B cell (primary cell): ENCODE data around the gene RORC. TPM values are rescaled to one million over a fixed set of nuclear protein-coding genes. Genes with fewer than 3 reads are reported as not detected.

Source experiments
- ATAC-seq: fragments of 200-7000 bp; cut with Tn5 transposase; one replicate; pipeline ENCODE4 v1.10.0; 2021; ENCODE audit warnings: low read depth, mild to moderate bottlenecking, moderate number of reproducible peaks, moderate library complexity
- CTCF ChIA-PET: fragments of 350-600 bp; sonication (Branson Sonifier 250); formaldehyde crosslinking; loops from one replicate; lab custom pipeline; 2021; ENCODE audit warnings: antibody characterized with exemption, inconsistent platforms; lab: Charles Lee
- POLR2A ChIA-PET: fragments of 350-600 bp; sonication (Branson Sonifier 250); formaldehyde crosslinking; loops from one replicate; lab custom pipeline; 2021; ENCODE audit warnings: antibody characterized with exemption; lab: Charles Lee
- DNase-seq: peaks from one replicate; pipeline ENCODE4 v3.0.0; 2013
- H2AFZ ChIP-seq: 2 replicates; pipeline ENCODE4 v1.6.1; 2012; ENCODE audit warnings: mild to moderate bottlenecking, low read depth, low read length; ENCODE audit not compliant: insufficient read depth, poor library complexity, severe bottlenecking
- H3K27ac ChIP-seq, 2 donors: 1 replicate in 1 of 2; 2 replicates in 1 of 2; pipeline ENCODE4 v1.5.1; 2012 to 2013; ENCODE audit warnings: low read length in 2 of 2, mild to moderate bottlenecking in 2 of 2, moderate library complexity in 1 of 2
- H3K27me3 ChIP-seq, 4 experiments: fragments of 200-600 bp in 1 of 4; sonication (generic) in 1 of 4; replicated peaks in 1 of 4; 1 replicate in 2 of 4; 2 replicates in 2 of 4; pipeline versions ENCODE4 v1.6.1 to v1.7.0; 2013 to 2016; ENCODE audit warnings: low read length in 3 of 4, mild to moderate bottlenecking in 2 of 4, mixed read lengths in 1 of 4, moderate library complexity in 1 of 4; ENCODE audit not compliant: insufficient read depth in 4 of 4, control insufficient read depth in 3 of 4; ENCODE audit errors: control extremely low read depth in 1 of 4
- H3K36me3 ChIP-seq, 2 experiments: replicated peaks in 1 of 2; 1 replicate in 1 of 2; 2 replicates in 1 of 2; pipeline versions ENCODE4 v1.6.1 to v1.7.1; 2013; ENCODE audit warnings: low read length in 1 of 2; ENCODE audit not compliant: insufficient read depth in 2 of 2, control insufficient read depth in 1 of 2; ENCODE audit errors: control extremely low read depth in 1 of 2, extremely low read depth in 1 of 2
- H3K4me1 ChIP-seq, 2 donors: fragments of 200-600 bp in 1 of 2; sonication (generic) in 1 of 2; 1 replicate in 1 of 2; 2 replicates in 1 of 2; pipeline versions ENCODE4 v1.5.1 to v1.6.1; 2013 to 2017; ENCODE audit warnings: low read length in 2 of 2; ENCODE audit not compliant: control insufficient read depth in 2 of 2, insufficient read depth in 2 of 2
- H3K4me2 ChIP-seq: replicated peaks from 2 replicates; pipeline ENCODE3; 2012; ENCODE audit warnings: mild to moderate bottlenecking, low read depth, low read length; ENCODE audit not compliant: poor library complexity, severe bottlenecking
- H3K4me3 ChIP-seq, 5 experiments: fragments of 200-600 bp in 1 of 5; sonication (generic) in 1 of 5; 1 replicate in 3 of 5; 2 replicates in 2 of 5; pipeline versions ENCODE4 v1.5.1 to v1.7.0; 2011 to 2016; ENCODE audit warnings: low read length in 4 of 5, mild to moderate bottlenecking in 4 of 5, low read depth in 2 of 5, control low read depth in 1 of 5, moderate library complexity in 1 of 5; ENCODE audit not compliant: insufficient read depth in 1 of 5; ENCODE audit errors: control extremely low read depth in 1 of 5, extremely low read depth in 1 of 5
- H3K79me2 ChIP-seq: fragments of 200-600 bp; sonication (generic); one replicate; pipeline ENCODE4 v1.6.0; 2016; ENCODE audit warnings: low read length; ENCODE audit not compliant: control insufficient read depth, insufficient read depth
- H3K9ac ChIP-seq: fragments of 200-600 bp; sonication (generic); 2 replicates; pipeline ENCODE4 v1.6.1; 2017; ENCODE audit warnings: mild to moderate bottlenecking, low read length, moderate library complexity
- H3K9me3 ChIP-seq, 3 donors: one replicate each; pipeline versions ENCODE4 v1.6.1 to v1.7.1; 2013; ENCODE audit warnings: low read length in 2 of 3; ENCODE audit not compliant: control insufficient read depth in 2 of 3, insufficient read depth in 1 of 3; ENCODE audit errors: control extremely low read depth in 1 of 3
- H4K20me1 ChIP-seq: 2 replicates; pipeline ENCODE4 v1.6.0; 2012; ENCODE audit warnings: mild to moderate bottlenecking, low read length; ENCODE audit not compliant: insufficient read depth, control insufficient read depth, poor library complexity, severe bottlenecking
- H3K27ac Mint-ChIP-seq: one replicate; pipeline ENCODE4 v1.8.0; 2021; ENCODE audit warnings: mixed read lengths
- H3K27me3 Mint-ChIP-seq: one replicate; pipeline ENCODE4 v1.8.0; 2021; ENCODE audit warnings: mixed read lengths
- H3K4me1 Mint-ChIP-seq: one replicate; pipeline ENCODE4 v1.8.0; 2021; ENCODE audit warnings: mixed read lengths
- H3K4me3 Mint-ChIP-seq: one replicate; pipeline ENCODE4 v1.8.0; 2021; ENCODE audit warnings: mixed read lengths
- H3K9me3 Mint-ChIP-seq: one replicate; pipeline ENCODE4 v1.8.0; 2022; ENCODE audit warnings: mixed read lengths; ENCODE audit not compliant: insufficient read depth
- CTCF ChIP-seq: fragments of 200-600 bp; IDR thresholded peaks from one replicate; pipeline ENCODE4 v1.8.0; 2022; ENCODE audit warnings: antibody characterized with exemption, mild to moderate bottlenecking
- EZH2 ChIP-seq: IDR thresholded peaks from 2 replicates; pipeline ENCODE4 v1.6.1; 2012; ENCODE audit warnings: borderline replicate concordance, low read depth, mild to moderate bottlenecking, moderate library complexity, low read length; ENCODE audit not compliant: insufficient read depth, poor library complexity, severe bottlenecking
- WGBS: methylation state at CpG from one replicate; pipeline ENCODE4 v1.1.5; 2013; ENCODE audit warnings: missing lambda C conversion rate; ENCODE audit not compliant: insufficient coverage; 5-methylcytosine and 5-hydroxymethylcytosine counted together
- intact Hi-C: fragments of 100-400 bp; cut with micrococcal nuclease; formaldehyde crosslinking; loops from one replicate; pipeline ENCODE4 v1.10.0; 2022
- polyA plus RNA-seq: library from polyadenylated mRNA; depleted of rRNA; stranded (reverse); fragments of >200 nt; gene quantifications from 2 replicates; pipeline ENCODE4 v1.2.3, GENCODE V29; 2012
- total RNA-seq, 2 donors: library from RNA; stranded (reverse); fragments of 120-200 nt in 1 of 2; gene quantifications; 1 replicate in 1 of 2; 2 replicates in 1 of 2; pipeline versions ENCODE4 v1.2.3 to v1.2.4, GENCODE V29; 2013 to 2022

RORC gene
- total and polyA plus RNA-seq, 2 donors (not counting 1 experiment from before 2014, with no cell fraction given), result 0.15 TPM; not detected in 1

GRCh38 chr1:151867765-151868411, 36.3 kb upstream of the RORC start:
- CTCF ChIA-PET, result interaction anchor here (0.5 kb wide), 1 partner anchor 133 kb away, joined by 3 read pairs; no protein-coding TSS in a partner anchor
- WGBS, result 100% methylated on average over 3 of the region's 7 CpGs
- H3K79me2 ChIP-seq, result no peaks in the 10 kb centered on the region
- intact Hi-C loops, result no loop called here
- POLR2A ChIA-PET, result no interaction called here
- no peaks in the 10 kb centered on the region for H3K27me3 ChIP-seq
- no peaks in the 10 kb centered on the region for H3K9me3 ChIP-seq
- no peaks in the 10 kb centered on the region for H3K36me3 ChIP-seq
- H3K4me3 ChIP-seq, result no peak overlapping the region
- no peak for ATAC-seq
- Mint-ChIP-seq H3K27me3 (peaks cover 16% of the 10 kb centered on the region), H3K4me3 (no peak overlapping the region), H3K9me3 (no peaks in the 10 kb centered on the region), H3K4me1 (no peaks in the 10 kb centered on the region), H3K27ac (no peak overlapping the region)
- H2AFZ ChIP-seq, result no peak overlapping the region
- H3K4me1 ChIP-seq, result no peaks in the 10 kb centered on the region
- no peaks in the 10 kb centered on the region for H4K20me1 ChIP-seq
- TF ChIP-seq CTCF (no peak), EZH2 (no peak)
- no peak overlapping the region for H3K4me2 ChIP-seq
- no peak overlapping the region for H3K9ac ChIP-seq
- no peak overlapping the region for H3K27ac ChIP-seq
- no peak for DNase-seq

DNA sequence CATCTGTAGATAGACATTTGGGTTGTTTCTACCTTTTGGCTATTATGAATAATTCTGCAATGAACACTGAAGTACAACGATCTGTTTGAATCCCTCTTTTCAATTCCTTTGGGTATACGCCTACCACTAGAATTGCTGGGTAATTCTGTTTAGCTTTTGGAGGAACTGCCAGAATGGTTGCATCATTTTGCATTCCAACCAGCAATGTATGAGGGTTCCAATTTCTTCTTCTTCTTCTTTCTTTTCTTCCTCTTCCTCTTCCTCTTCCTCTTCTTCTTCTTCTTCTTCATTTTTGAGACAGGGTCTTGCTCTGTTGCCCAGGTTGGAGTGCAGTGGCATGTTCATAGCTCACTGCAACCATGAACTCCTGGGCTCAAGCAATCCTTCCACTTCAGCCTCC, 35.7 kb upstream of the RORC start:
- ATAC-seq, result no peak
- CTCF ChIA-PET, result no interaction called here
- Histone ChIP-seq H3K79me2 (no peaks in the 10 kb centered on the region), H3K36me3 (no peaks in the 10 kb centered on the region), H2AFZ (no peak overlapping the region), H3K27ac (no peak overlapping the region), H3K4me1 (no peaks in the 10 kb centered on the region), H3K27me3 (no peaks in the 10 kb centered on the region), H3K9me3 (no peaks in the 10 kb centered on the region), H3K4me3 (no peak overlapping the region), H3K9ac (no peak overlapping the region), H3K4me2 (no peak overlapping the region), H4K20me1 (no peaks in the 10 kb centered on the region)
- DNase-seq, result no peak
- intact Hi-C loops, result no loop called here
- no CpG with 5 or more reads among the region's 2 CpGs for WGBS
- TF ChIP-seq EZH2 (no peak), CTCF (no peak)
- POLR2A ChIA-PET, result no interaction called here
- H3K9me3 Mint-ChIP-seq, result no peaks in the 10 kb centered on the region
- no peaks in the 10 kb centered on the region for H3K4me1 Mint-ChIP-seq
- no peak overlapping the region for H3K27ac Mint-ChIP-seq
- peaks cover 19% of the 10 kb centered on the region for H3K27me3 Mint-ChIP-seq
- no peak overlapping the region for H3K4me3 Mint-ChIP-seq
